GM23338 (cell line): ENCODE measurements around the gene LYG2.

ENCODE experiments used
- CREB1 ChIP-seq: fragments of 250-450 bp; sonication (Bioruptor Pico); IDR thresholded peaks from 2 replicates; pipeline ENCODE4 v1.5.0; 2020; ENCODE audit warnings: low read depth, mild to moderate bottlenecking, moderate library complexity
- EZH2 ChIP-seq: fragments of 200-600 bp; sonication (generic); IDR thresholded peaks from one replicate; pipeline ENCODE4 v1.8.0; 2017; ENCODE audit warnings: antibody characterized with exemption, mild to moderate bottlenecking, low read depth; ENCODE audit not compliant: unreplicated experiment
- EZH2phosphoT487 ChIP-seq: fragments of 200-600 bp; sonication (generic); IDR thresholded peaks from one replicate; pipeline ENCODE4 v1.8.1; 2018; ENCODE audit warnings: antibody characterized with exemption; ENCODE audit not compliant: unreplicated experiment
- JUNB ChIP-seq: IDR thresholded peaks from one replicate; pipeline ENCODE4 v1.6.1; 2016; ENCODE audit warnings: antibody characterized with exemption; ENCODE audit not compliant: unreplicated experiment
- NANOG ChIP-seq: IDR thresholded peaks from 2 replicates; pipeline ENCODE4 v1.6.1; 2016; ENCODE audit warnings: antibody characterized with exemption, borderline replicate concordance
- POLR2AphosphoS5 ChIP-seq: IDR thresholded peaks from 2 replicates; pipeline ENCODE4 v1.6.1; 2016; ENCODE audit warnings: antibody characterized with exemption, low read depth
- STAT1 ChIP-seq: IDR thresholded peaks from one replicate; pipeline ENCODE4 v1.6.1; 2016; ENCODE audit warnings: antibody characterized with exemption; ENCODE audit not compliant: unreplicated experiment
- ZNF114 ChIP-seq: fragments of 250-450 bp; sonication (Bioruptor Pico); IDR thresholded peaks from 2 replicates; pipeline ENCODE4 v1.5.0; 2020; ENCODE audit warnings: mild to moderate bottlenecking, moderate library complexity
- ZNF331 ChIP-seq: fragments of 250-450 bp; sonication (Bioruptor Pico); IDR thresholded peaks from 2 replicates; pipeline ENCODE4 v1.5.0; 2020; ENCODE audit warnings: low read depth, mild to moderate bottlenecking, moderate library complexity
- TF ChIP-seq, protein P1 (sequence below), 2 experiments: fragments of 200-600 bp in 1 of 2; sonication (generic) in 1 of 2; conservative IDR thresholded peaks; 2 replicates each; pipeline versions ENCODE4 v1.5.1 to v1.6.1; 2016 to 2017; ENCODE audit warnings: antibody characterized with exemption in 2 of 2, low read depth in 2 of 2, mild to moderate bottlenecking in 2 of 2, moderate library complexity in 1 of 2
- TF ChIP-seq, protein P2 (sequence below): IDR thresholded peaks from one replicate; pipeline ENCODE4 v1.6.1; 2018; ENCODE audit warnings: antibody characterized with exemption; ENCODE audit not compliant: unreplicated experiment
- TF ChIP-seq, protein P3 (sequence below): IDR thresholded peaks from 2 replicates; pipeline ENCODE4 v1.6.1; 2016; ENCODE audit warnings: antibody characterized with exemption

DNA sequence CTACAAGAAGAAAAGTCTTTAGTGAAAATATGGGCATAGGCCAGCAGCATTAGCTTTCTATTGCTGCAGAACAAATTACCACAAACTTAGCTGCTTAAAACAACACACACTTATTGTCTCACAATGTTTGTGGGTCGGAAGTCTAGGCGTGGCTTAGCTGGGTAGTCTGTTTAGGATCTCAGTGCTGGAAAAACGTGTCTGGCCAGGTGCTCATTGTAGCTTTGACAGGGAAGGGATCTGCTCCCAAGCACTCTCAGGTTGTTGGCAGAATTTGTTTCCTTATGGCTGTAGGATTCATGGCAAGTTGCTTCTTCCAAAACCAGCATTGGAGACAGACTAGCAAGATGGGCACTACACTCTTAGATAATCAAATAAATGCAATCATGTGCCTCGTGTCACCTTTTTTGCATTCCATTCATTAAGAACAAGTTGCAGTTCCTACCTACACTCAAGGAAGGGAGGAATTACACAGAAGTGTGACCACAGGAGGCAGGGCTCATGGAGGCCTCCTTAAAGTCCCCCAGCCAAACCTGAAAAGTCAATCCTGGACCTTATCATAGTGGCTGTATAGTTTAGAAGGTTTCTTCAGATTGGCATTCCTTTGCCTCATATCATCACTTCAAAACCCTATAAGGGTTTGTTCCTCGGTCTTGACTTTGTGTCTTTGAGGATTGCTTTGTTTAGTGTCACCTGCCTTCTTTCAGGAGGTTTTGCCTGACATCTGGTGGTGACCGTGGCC is 57.2 kb downstream of the LYG2 start:
- TF ChIP-seq, protein P1, sequence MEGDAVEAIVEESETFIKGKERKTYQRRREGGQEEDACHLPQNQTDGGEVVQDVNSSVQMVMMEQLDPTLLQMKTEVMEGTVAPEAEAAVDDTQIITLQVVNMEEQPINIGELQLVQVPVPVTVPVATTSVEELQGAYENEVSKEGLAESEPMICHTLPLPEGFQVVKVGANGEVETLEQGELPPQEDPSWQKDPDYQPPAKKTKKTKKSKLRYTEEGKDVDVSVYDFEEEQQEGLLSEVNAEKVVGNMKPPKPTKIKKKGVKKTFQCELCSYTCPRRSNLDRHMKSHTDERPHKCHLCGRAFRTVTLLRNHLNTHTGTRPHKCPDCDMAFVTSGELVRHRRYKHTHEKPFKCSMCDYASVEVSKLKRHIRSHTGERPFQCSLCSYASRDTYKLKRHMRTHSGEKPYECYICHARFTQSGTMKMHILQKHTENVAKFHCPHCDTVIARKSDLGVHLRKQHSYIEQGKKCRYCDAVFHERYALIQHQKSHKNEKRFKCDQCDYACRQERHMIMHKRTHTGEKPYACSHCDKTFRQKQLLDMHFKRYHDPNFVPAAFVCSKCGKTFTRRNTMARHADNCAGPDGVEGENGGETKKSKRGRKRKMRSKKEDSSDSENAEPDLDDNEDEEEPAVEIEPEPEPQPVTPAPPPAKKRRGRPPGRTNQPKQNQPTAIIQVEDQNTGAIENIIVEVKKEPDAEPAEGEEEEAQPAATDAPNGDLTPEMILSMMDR (conservative IDR thresholded peaks at IDR 0.05; ENCODE audit: low read depth in 2 of 2): 0 out of 4 replicates have a peak, but pooled peaks of 1 of the 2 experiments have one; percentile 13
- no peak for TF ChIP-seq EZH2
- TF ChIP-seq, protein P2, sequence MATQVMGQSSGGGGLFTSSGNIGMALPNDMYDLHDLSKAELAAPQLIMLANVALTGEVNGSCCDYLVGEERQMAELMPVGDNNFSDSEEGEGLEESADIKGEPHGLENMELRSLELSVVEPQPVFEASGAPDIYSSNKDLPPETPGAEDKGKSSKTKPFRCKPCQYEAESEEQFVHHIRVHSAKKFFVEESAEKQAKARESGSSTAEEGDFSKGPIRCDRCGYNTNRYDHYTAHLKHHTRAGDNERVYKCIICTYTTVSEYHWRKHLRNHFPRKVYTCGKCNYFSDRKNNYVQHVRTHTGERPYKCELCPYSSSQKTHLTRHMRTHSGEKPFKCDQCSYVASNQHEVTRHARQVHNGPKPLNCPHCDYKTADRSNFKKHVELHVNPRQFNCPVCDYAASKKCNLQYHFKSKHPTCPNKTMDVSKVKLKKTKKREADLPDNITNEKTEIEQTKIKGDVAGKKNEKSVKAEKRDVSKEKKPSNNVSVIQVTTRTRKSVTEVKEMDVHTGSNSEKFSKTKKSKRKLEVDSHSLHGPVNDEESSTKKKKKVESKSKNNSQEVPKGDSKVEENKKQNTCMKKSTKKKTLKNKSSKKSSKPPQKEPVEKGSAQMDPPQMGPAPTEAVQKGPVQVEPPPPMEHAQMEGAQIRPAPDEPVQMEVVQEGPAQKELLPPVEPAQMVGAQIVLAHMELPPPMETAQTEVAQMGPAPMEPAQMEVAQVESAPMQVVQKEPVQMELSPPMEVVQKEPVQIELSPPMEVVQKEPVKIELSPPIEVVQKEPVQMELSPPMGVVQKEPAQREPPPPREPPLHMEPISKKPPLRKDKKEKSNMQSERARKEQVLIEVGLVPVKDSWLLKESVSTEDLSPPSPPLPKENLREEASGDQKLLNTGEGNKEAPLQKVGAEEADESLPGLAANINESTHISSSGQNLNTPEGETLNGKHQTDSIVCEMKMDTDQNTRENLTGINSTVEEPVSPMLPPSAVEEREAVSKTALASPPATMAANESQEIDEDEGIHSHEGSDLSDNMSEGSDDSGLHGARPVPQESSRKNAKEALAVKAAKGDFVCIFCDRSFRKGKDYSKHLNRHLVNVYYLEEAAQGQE: no peak
- TF ChIP-seq POLR2AphosphoS5: no peak
- TF ChIP-seq JUNB: no peak
- TF ChIP-seq STAT1: no peak
- TF ChIP-seq, protein P3, sequence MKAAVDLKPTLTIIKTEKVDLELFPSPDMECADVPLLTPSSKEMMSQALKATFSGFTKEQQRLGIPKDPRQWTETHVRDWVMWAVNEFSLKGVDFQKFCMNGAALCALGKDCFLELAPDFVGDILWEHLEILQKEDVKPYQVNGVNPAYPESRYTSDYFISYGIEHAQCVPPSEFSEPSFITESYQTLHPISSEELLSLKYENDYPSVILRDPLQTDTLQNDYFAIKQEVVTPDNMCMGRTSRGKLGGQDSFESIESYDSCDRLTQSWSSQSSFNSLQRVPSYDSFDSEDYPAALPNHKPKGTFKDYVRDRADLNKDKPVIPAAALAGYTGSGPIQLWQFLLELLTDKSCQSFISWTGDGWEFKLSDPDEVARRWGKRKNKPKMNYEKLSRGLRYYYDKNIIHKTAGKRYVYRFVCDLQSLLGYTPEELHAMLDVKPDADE: no peak
- no peak for TF ChIP-seq EZH2phosphoT487
- no peak for TF ChIP-seq CREB1
- TF ChIP-seq ZNF114: no peak
- TF ChIP-seq ZNF331 (CRISPR knock-in tag): no peak
- TF ChIP-seq NANOG: no peak
